ENCODE results near the gene COL8A1. TPM values are rescaled to one million over a fixed set of nuclear protein-coding genes. Genes with fewer than 3 reads are reported as not detected.
A peak's percentile ranks its signal among the peaks of the same experiment; 100 is the strongest.

COL8A1 gene
- total RNA-seq, 1 donor from 2014 or later: 23.1 TPM

GRCh38 chr3:99845999-99846398 is 207.6 kb downstream of the COL8A1 start:
- Histone ChIP-seq H3K9me3 (no peaks in the 10 kb centered on the region), H3K4me1 (peaks cover 27% of the 10 kb centered on the region), H3K36me3 (no peaks in the 10 kb centered on the region), H3K4me3 (no peak overlapping the region), H3K27ac (peak overlapping the region; percentile 58), H3K27me3 (no peaks in the 10 kb centered on the region)
- TF ChIP-seq CTCF (IDR thresholded peaks at IDR 0.05): no peak
- no peak for TF ChIP-seq POLR2AphosphoS5 (IDR thresholded peaks at IDR 0.05; ENCODE audit: insufficient read depth in 1 of 2, low read depth in 1 of 2)
- no peak for TF ChIP-seq POLR2A (IDR thresholded peaks at IDR 0.05)
- intact Hi-C loops (cut with DNase I): loop anchor here (10.0 kb wide), 1 partner anchor 309 kb away; no protein-coding TSS in a partner anchor
- DNase-seq (ENCODE audit: extremely low spot score in 2 of 2): no peak

- Histone ChIP-seq H3K27me3 (no peaks in the 10 kb centered on the region), H3K4me1 (peaks cover 27% of the 10 kb centered on the region), H3K36me3 (no peaks in the 10 kb centered on the region), H3K4me3 (no peak overlapping the region), H3K27ac (peak overlapping the region; percentile 58), H3K9me3 (no peaks in the 10 kb centered on the region)
- TF ChIP-seq CTCF (IDR thresholded peaks at IDR 0.05) (no peak), POLR2AphosphoS5 (IDR thresholded peaks at IDR 0.05; ENCODE audit: insufficient read depth in 1 of 2, low read depth in 1 of 2) (peak in 1 of 2 donors; percentile 16)
- no peak for DNase-seq (ENCODE audit: extremely low spot score in 2 of 2)
- intact Hi-C loops (cut with DNase I): loop anchor here (10.0 kb wide), 1 partner anchor 308 kb away; no protein-coding TSS in a partner anchor
These were observed 208.2 kb downstream of the COL8A1 start for GRCh38 chr3:99846477-99847160.

GRCh38 chr3:99848433-99848832 is 210.0 kb downstream of the COL8A1 start:
- peaks cover 27% of the 10 kb centered on the region for H3K4me1 ChIP-seq
- no peaks in the 10 kb centered on the region for H3K9me3 ChIP-seq
- H3K36me3 ChIP-seq: no peaks in the 10 kb centered on the region
- intact Hi-C loops (cut with DNase I): loop anchor here (10.0 kb wide), 1 partner anchor 306 kb away; no protein-coding TSS in a partner anchor
- no peaks in the 10 kb centered on the region for H3K27me3 ChIP-seq
- no peak overlapping the region for H3K4me3 ChIP-seq
- H3K27ac ChIP-seq: no peak overlapping the region
- DNase-seq (ENCODE audit: extremely low spot score in 2 of 2): no peak
- TF ChIP-seq CTCF (IDR thresholded peaks at IDR 0.05) (no peak), POLR2A (IDR thresholded peaks at IDR 0.05) (no peak), POLR2AphosphoS5 (IDR thresholded peaks at IDR 0.05; ENCODE audit: insufficient read depth in 1 of 2, low read depth in 1 of 2) (no peak)

Other genes starting within 250 kb of the COL8A1 start
- 21.4 TPM for gene CMSS1, start 179.3 kb downstream of the COL8A1 start, total RNA-seq

Measured in vagina (tissue), 2 donors.